K562 (cell line): Measurements from ENCODE around the gene FOSL2. TPM values are rescaled to one million over a fixed set of nuclear protein-coding genes. Genes with fewer than 3 reads are reported as not detected.

ENCODE experiments used
- CAMTA2 ChIP-seq: fragments of 250-450 bp; sonication (Bioruptor Pico); conservative IDR thresholded peaks from 2 replicates; pipeline ENCODE4 v1.5.1; 2022
- CTBP1 ChIP-seq: fragments of 450-650 bp; IDR thresholded peaks from 2 replicates; pipeline ENCODE4 v1.6.1; 2016; ENCODE audit warnings: borderline replicate concordance
- DMBX1 ChIP-seq: fragments of 250-450 bp; sonication (Bioruptor Pico); IDR thresholded peaks from 2 replicates; pipeline ENCODE4 v1.8.0; 2022; ENCODE audit warnings: inconsistent platforms, mild to moderate bottlenecking, moderate library complexity, borderline replicate concordance
- ESRRA ChIP-seq: fragments of 450-650 bp; IDR thresholded peaks from 2 replicates; pipeline ENCODE4 v1.6.1; 2014; ENCODE audit warnings: low read depth, mild to moderate bottlenecking, moderate library complexity, borderline replicate concordance
- MECOM ChIP-seq: fragments of 250-450 bp; sonication (Bioruptor Pico); IDR thresholded peaks from 2 replicates; pipeline ENCODE4 v1.8.0; 2022; ENCODE audit warnings: inconsistent platforms
- NFRKB ChIP-seq: fragments of 450-650 bp; IDR thresholded peaks from 2 replicates; pipeline ENCODE4 v1.6.1; 2016; ENCODE audit warnings: low read depth
- NR2C2 ChIP-seq, 2 experiments: fragments of 200-800 bp in 1 of 2; sonication (Bioruptor generic) in 1 of 2; sonication (generic) in 1 of 2; formaldehyde crosslinking in 1 of 2; IDR thresholded peaks; 2 replicates each; pipeline versions ENCODE4 v1.6.1 to v1.8.0; 2016 to 2022; ENCODE audit warnings: mild to moderate bottlenecking in 1 of 2, missing compliant biosample characterization in 1 of 2, missing genetic modification characterization in 1 of 2, missing genetic modification reagents in 1 of 2
- NR4A1 ChIP-seq, 2 experiments: fragments of 250-450 bp in 1 of 2; fragments of 450-650 bp in 1 of 2; sonication (Bioruptor Pico) in 1 of 2; IDR thresholded peaks; 2 replicates each; pipeline versions ENCODE4 v1.4.0 to v1.6.1; 2016 to 2020; ENCODE audit warnings: mild to moderate bottlenecking in 2 of 2, missing compliant biosample characterization in 1 of 2, missing genetic modification characterization in 1 of 2, moderate library complexity in 1 of 2
- PML ChIP-seq: IDR thresholded peaks from 2 replicates; pipeline ENCODE4 v1.6.1; 2012; ENCODE audit warnings: low read length, inconsistent platforms
- SMARCA4 ChIP-seq: fragments of 450-650 bp; IDR thresholded peaks from 2 replicates; pipeline ENCODE4 v1.6.1; 2016
- SMARCE1 ChIP-seq: fragments of 450-650 bp; IDR thresholded peaks from 2 replicates; pipeline ENCODE4 v1.7.1; 2016; ENCODE audit warnings: mild to moderate bottlenecking
- TBL1XR1 ChIP-seq, 2 experiments: IDR thresholded peaks; 2 replicates each; pipeline ENCODE4 v1.6.1; 2012; ENCODE audit warnings: improper control_type of control experiment in 2 of 2, low read length in 2 of 2, mild to moderate bottlenecking in 1 of 2
- ZNF436 ChIP-seq: fragments of 250-450, 450-650 bp; sonication (Bioruptor Pico); formaldehyde crosslinking; IDR thresholded peaks from 2 replicates; pipeline ENCODE4 v1.7.0; 2020; ENCODE audit warnings: mild to moderate bottlenecking
- polyA plus RNA-seq, 8 experiments: library from polyadenylated mRNA; depleted of rRNA in 4 of 8; stranded (reverse) in 5 of 8; unstranded in 3 of 8; fragments of >200 nt; fragmentation: Nextera tagmentation in 2 of 8; fragmentation: Illumina TruSeq in 1 of 8; extraction: Ambion mirVana in 2 of 8; extraction: Trizol in 1 of 8; gene quantifications; 2 replicates each; pipeline versions ENCODE4 v1.2.1 to v1.2.3, GENCODE V29; 2011 to 2014; ENCODE audit warnings: inconsistent platforms in 1 of 8, missing spikeins in 1 of 8
- total RNA-seq, 7 experiments: library from RNA; depleted of rRNA in 6 of 7; stranded (reverse); fragments of >200 nt in 6 of 7; fragmentation: Illumina TruSeq in 2 of 7; extraction: Trizol in 2 of 7; gene quantifications; 2 replicates each; pipeline versions ENCODE4 v1.2.1 to v1.2.3, GENCODE V29; 2011 to 2021; ENCODE audit warnings: low replicate concordance in 1 of 7
- TF ChIP-seq, protein P1 (sequence below), 3 experiments: fragments of 200-800 bp in 1 of 3; fragments of 250-450 bp in 1 of 3; fragments of 450-650 bp in 1 of 3; sonication (Bioruptor Pico) in 1 of 3; sonication (Bioruptor generic) in 1 of 3; formaldehyde crosslinking in 1 of 3; IDR thresholded peaks; 2 replicates each; pipeline versions ENCODE4 v1.6.1 to v1.8.0; 2016 to 2022; ENCODE audit warnings: mild to moderate bottlenecking in 2 of 3, missing genetic modification characterization in 2 of 3, missing compliant biosample characterization in 1 of 3, moderate library complexity in 1 of 3
- TF ChIP-seq, protein P2 (sequence below): fragments of 450-650 bp; formaldehyde crosslinking; IDR thresholded peaks from 2 replicates; pipeline ENCODE4 v1.4.0; 2020; ENCODE audit warnings: mild to moderate bottlenecking, moderate library complexity
- TF ChIP-seq, protein P3 (sequence below): fragments of 450-650 bp; IDR thresholded peaks from 2 replicates; pipeline ENCODE4 v1.6.1; 2018; ENCODE audit not compliant: partially characterized antibody
- TF ChIP-seq, protein P4 (sequence below): fragments of 450-650 bp; IDR thresholded peaks from 2 replicates; pipeline ENCODE4 v1.6.1; 2016; ENCODE audit warnings: missing biosample characterization, missing genetic modification characterization

FOSL2 gene
- total and polyA plus RNA-seq, 9 of the 15 experiments (the other 6 are each of a cell fraction or from before 2014, with no cell fraction given), result 0.04 to 2.9 (median 0.80) TPM

DNA sequence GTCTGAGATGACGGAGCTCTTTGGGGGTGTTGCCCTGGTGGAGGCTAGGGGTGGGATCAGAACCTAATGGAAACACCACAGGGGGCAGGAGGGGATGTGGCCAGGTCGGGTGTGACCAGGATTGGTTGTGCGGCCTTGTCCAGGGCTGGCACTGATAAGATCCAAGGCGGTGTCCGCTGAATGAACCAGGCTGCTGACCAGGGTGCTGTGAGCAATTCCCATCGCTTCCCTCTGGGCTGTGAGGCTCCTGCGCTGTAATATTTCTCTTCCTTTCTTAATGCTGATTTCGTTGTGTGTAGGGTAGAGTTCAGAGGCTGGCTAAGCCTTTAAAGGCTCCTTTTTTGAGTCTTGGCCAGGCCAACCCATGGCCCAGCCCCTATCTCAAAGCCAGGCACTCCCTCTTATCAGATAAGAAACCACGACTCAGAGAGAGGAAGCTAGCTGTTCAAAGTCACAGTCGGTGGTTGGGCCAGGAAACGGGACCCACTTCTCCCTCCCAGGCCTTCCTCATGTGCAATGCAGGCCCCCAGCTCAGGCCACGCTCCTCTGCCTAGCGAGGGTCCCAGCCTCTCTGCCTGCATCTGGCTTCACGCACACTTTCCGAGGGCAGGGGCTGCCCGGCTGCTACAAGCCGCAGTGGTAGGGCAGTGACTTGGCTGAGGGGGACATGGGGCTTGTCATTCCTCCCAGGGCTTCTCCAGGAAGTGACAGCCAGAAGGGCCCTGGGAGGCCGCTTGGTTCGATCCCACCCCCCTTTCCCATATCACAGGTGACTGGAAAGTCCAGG, 26.0 kb upstream of the FOSL2 start (continued):
- TF ChIP-seq, protein P1, sequence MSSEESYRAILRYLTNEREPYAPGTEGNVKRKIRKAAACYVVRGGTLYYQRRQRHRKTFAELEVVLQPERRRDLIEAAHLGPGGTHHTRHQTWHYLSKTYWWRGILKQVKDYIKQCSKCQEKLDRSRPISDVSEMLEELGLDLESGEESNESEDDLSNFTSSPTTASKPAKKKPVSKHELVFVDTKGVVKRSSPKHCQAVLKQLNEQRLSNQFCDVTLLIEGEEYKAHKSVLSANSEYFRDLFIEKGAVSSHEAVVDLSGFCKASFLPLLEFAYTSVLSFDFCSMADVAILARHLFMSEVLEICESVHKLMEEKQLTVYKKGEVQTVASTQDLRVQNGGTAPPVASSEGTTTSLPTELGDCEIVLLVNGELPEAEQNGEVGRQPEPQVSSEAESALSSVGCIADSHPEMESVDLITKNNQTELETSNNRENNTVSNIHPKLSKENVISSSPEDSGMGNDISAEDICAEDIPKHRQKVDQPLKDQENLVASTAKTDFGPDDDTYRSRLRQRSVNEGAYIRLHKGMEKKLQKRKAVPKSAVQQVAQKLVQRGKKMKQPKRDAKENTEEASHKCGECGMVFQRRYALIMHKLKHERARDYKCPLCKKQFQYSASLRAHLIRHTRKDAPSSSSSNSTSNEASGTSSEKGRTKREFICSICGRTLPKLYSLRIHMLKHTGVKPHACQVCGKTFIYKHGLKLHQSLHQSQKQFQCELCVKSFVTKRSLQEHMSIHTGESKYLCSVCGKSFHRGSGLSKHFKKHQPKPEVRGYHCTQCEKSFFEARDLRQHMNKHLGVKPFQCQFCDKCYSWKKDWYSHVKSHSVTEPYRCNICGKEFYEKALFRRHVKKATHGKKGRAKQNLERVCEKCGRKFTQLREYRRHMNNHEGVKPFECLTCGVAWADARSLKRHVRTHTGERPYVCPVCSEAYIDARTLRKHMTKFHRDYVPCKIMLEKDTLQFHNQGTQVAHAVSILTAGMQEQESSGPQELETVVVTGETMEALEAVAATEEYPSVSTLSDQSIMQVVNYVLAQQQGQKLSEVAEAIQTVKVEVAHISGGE (CRISPR knock-in tag; IDR thresholded peaks at IDR 0.05), result peak in 1 of 3 experiments; percentile 17; a peak in 2 of 6 replicates
- TF ChIP-seq ESRRA, result peak; percentile 89
- peak; percentile 69 for TF ChIP-seq NFRKB
- peak; percentile 94 for TF ChIP-seq SMARCA4
- TF ChIP-seq, protein P2, sequence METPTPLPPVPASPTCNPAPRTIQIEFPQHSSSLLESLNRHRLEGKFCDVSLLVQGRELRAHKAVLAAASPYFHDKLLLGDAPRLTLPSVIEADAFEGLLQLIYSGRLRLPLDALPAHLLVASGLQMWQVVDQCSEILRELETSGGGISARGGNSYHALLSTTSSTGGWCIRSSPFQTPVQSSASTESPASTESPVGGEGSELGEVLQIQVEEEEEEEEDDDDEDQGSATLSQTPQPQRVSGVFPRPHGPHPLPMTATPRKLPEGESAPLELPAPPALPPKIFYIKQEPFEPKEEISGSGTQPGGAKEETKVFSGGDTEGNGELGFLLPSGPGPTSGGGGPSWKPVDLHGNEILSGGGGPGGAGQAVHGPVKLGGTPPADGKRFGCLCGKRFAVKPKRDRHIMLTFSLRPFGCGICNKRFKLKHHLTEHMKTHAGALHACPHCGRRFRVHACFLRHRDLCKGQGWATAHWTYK (CRISPR knock-in tag), result peak; percentile 87
- TF ChIP-seq CTBP1, result peak; percentile 78
- TF ChIP-seq TBL1XR1 (IDR thresholded peaks at IDR 0.05; ENCODE audit: low read length in 2 of 2), result peak in 1 of 2 experiments; percentile 31; a peak in 1 of 4 replicates
- TF ChIP-seq NR4A1 (CRISPR knock-in tag; IDR thresholded peaks at IDR 0.05), result peak; percentile 94
- TF ChIP-seq NR4A1 (tag; IDR thresholded peaks at IDR 0.05), result 0 out of 2 replicates have a peak, but pooled peaks have one; percentile 79
- TF ChIP-seq PML, result peak; percentile 54
- 0 out of 2 replicates have a peak, but pooled peaks have one; percentile 27 for TF ChIP-seq MECOM
- TF ChIP-seq, protein P3, sequence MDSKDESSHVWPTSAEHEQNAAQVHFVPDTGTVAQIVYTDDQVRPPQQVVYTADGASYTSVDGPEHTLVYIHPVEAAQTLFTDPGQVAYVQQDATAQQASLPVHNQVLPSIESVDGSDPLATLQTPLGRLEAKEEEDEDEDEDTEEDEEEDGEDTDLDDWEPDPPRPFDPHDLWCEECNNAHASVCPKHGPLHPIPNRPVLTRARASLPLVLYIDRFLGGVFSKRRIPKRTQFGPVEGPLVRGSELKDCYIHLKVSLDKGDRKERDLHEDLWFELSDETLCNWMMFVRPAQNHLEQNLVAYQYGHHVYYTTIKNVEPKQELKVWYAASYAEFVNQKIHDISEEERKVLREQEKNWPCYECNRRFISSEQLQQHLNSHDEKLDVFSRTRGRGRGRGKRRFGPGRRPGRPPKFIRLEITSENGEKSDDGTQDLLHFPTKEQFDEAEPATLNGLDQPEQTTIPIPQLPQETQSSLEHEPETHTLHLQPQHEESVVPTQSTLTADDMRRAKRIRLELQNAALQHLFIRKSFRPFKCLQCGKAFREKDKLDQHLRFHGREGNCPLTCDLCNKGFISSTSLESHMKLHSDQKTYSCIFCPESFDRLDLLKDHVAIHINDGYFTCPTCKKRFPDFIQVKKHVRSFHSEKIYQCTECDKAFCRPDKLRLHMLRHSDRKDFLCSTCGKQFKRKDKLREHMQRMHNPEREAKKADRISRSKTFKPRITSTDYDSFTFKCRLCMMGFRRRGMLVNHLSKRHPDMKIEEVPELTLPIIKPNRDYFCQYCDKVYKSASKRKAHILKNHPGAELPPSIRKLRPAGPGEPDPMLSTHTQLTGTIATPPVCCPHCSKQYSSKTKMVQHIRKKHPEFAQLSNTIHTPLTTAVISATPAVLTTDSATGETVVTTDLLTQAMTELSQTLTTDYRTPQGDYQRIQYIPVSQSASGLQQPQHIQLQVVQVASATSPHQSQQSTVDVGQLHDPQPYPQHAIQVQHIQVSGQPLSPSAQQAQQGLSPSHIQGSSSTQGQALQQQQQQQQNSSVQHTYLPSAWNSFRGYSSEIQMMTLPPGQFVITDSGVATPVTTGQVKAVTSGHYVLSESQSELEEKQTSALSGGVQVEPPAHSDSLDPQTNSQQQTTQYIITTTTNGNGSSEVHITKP, result peak; percentile 26
- TF ChIP-seq CAMTA2, result no peak; the same call in 1 of the 2 replicates
- TF ChIP-seq NR2C2 (CRISPR knock-in tag; IDR thresholded peaks at IDR 0.05), result peak; percentile 67
- TF ChIP-seq NR2C2 (tag; IDR thresholded peaks at IDR 0.05), result peak; percentile 81
- no peak for TF ChIP-seq ZNF436 (CRISPR knock-in tag)
- TF ChIP-seq, protein P4, sequence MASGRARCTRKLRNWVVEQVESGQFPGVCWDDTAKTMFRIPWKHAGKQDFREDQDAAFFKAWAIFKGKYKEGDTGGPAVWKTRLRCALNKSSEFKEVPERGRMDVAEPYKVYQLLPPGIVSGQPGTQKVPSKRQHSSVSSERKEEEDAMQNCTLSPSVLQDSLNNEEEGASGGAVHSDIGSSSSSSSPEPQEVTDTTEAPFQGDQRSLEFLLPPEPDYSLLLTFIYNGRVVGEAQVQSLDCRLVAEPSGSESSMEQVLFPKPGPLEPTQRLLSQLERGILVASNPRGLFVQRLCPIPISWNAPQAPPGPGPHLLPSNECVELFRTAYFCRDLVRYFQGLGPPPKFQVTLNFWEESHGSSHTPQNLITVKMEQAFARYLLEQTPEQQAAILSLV (tag), result 0 out of 2 replicates have a peak, but pooled peaks have one; percentile 5
- peak; percentile 64 for TF ChIP-seq DMBX1 (CRISPR knock-in tag)
- TF ChIP-seq SMARCE1, result peak; percentile 94
